Measurements from ENCODE around the gene CALCOCO2. TPM values are rescaled to one million over a fixed set of nuclear protein-coding genes. Genes with fewer than 3 reads are reported as not detected.
A peak's percentile ranks its signal among the peaks of the same experiment; 100 is the strongest.

Gene CALCOCO2
- total and polyA plus RNA-seq, 2 of the 13 experiments (the other 11 are each of a cell fraction or from before 2014, with no cell fraction given): 72.9 to 111 TPM

DNA sequence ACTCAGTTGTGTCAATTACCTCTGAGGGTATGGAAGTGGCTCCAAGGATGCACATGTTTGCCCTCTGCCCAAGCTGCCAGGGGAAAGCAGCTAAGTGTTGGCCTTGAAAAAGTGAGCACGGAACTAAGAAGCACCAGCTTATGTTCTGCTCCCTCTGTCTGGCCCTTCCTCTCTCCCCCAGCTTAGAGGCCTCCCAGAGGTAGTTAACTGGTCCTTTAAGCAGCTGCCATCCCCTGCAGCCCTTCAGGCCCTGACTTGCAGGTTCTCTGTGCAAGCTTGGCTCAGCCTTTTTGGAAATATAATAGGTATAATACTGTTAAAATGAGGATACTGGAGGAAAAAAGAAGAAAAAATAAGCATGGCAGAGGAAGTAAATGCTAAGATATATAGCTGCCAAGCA is 70.4 kb downstream of the CALCOCO2 start:
- no peak overlapping the region for H3K4me2 ChIP-seq (ENCODE audit: low read depth, low read length)
- no TSS peak for BruUV-seq (replicated peaks)
- no peak overlapping the region for H3K4me3 ChIP-seq (replicated peaks in 1 of 3; ENCODE audit: insufficient read depth in 1 of 3, low read depth in 2 of 3, low read length in 3 of 3)
- CTCF ChIA-PET (ENCODE audit: low intra/inter-chr PET ratio, low total read pairs): no interaction called here
- no peaks in the 10 kb centered on the region for H3K9me3 ChIP-seq (ENCODE audit: low read length)
- peaks cover 0 to 1% of the 10 kb centered on the region in 2 experiments; a peak in 2 of 5 replicates for H3K36me3 ChIP-seq (replicated peaks in 1 of 2; ENCODE audit: control insufficient read depth in 1 of 2, insufficient read depth in 2 of 2, low read length in 2 of 2)
- H2AFZ ChIP-seq (ENCODE audit: low read length): no peak overlapping the region
- H3K9ac ChIP-seq (ENCODE audit: insufficient read depth, low read depth, low read length): no peak overlapping the region
- no peak for TF ChIP-seq PAF1 (CRISPR knock-in tag; IDR thresholded peaks at IDR 0.05)
- no peak for TF ChIP-seq REXO4 (CRISPR knock-in tag; IDR thresholded peaks at IDR 0.05; ENCODE audit: borderline replicate concordance)
- TF ChIP-seq, protein P1, sequence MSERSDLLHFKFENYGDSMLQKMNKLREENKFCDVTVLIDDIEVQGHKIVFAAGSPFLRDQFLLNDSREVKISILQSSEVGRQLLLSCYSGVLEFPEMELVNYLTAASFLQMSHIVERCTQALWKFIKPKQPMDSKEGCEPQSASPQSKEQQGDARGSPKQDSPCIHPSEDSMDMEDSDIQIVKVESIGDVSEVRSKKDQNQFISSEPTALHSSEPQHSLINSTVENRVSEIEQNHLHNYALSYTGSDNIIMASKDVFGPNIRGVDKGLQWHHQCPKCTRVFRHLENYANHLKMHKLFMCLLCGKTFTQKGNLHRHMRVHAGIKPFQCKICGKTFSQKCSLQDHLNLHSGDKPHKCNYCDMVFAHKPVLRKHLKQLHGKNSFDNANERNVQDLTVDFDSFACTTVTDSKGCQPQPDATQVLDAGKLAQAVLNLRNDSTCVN (CRISPR knock-in tag; IDR thresholded peaks at IDR 0.05; ENCODE audit: borderline replicate concordance): no peak
- TF ChIP-seq MAFG (CRISPR knock-in tag; IDR thresholded peaks at IDR 0.05): no peak
- TF ChIP-seq, protein P2, sequence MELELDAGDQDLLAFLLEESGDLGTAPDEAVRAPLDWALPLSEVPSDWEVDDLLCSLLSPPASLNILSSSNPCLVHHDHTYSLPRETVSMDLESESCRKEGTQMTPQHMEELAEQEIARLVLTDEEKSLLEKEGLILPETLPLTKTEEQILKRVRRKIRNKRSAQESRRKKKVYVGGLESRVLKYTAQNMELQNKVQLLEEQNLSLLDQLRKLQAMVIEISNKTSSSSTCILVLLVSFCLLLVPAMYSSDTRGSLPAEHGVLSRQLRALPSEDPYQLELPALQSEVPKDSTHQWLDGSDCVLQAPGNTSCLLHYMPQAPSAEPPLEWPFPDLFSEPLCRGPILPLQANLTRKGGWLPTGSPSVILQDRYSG (CRISPR knock-in tag; IDR thresholded peaks at IDR 0.05): no peak
- TF ChIP-seq GABPB1 (CRISPR knock-in tag; IDR thresholded peaks at IDR 0.05): no peak
- TF ChIP-seq GATA4 (IDR thresholded peaks at IDR 0.05; ENCODE audit: borderline replicate concordance, low read depth): no peak
- no peak for TF ChIP-seq NFIB (CRISPR knock-in tag; IDR thresholded peaks at IDR 0.05; ENCODE audit: borderline replicate concordance)
- TF ChIP-seq MTF1 (CRISPR knock-in tag; IDR thresholded peaks at IDR 0.05): no peak
- TF ChIP-seq KMT2A (CRISPR knock-in tag; IDR thresholded peaks at IDR 0.05): no peak
- TF ChIP-seq POLR2AphosphoS2 (IDR thresholded peaks at IDR 0.05; ENCODE audit: low read depth, low read length): no peak
- TF ChIP-seq KDM6A (CRISPR knock-in tag; IDR thresholded peaks at IDR 0.05; ENCODE audit: low read depth): no peak
- TF ChIP-seq, protein P3, sequence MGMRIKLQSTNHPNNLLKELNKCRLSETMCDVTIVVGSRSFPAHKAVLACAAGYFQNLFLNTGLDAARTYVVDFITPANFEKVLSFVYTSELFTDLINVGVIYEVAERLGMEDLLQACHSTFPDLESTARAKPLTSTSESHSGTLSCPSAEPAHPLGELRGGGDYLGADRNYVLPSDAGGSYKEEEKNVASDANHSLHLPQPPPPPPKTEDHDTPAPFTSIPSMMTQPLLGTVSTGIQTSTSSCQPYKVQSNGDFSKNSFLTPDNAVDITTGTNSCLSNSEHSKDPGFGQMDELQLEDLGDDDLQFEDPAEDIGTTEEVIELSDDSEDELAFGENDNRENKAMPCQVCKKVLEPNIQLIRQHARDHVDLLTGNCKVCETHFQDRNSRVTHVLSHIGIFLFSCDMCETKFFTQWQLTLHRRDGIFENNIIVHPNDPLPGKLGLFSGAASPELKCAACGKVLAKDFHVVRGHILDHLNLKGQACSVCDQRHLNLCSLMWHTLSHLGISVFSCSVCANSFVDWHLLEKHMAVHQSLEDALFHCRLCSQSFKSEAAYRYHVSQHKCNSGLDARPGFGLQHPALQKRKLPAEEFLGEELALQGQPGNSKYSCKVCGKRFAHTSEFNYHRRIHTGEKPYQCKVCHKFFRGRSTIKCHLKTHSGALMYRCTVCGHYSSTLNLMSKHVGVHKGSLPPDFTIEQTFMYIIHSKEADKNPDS (CRISPR knock-in tag; IDR thresholded peaks at IDR 0.05): no peak
- TF ChIP-seq ARHGAP35 (CRISPR knock-in tag; IDR thresholded peaks at IDR 0.05; ENCODE audit: borderline replicate concordance): no peak
- H3K27ac ChIP-seq (ENCODE audit: extremely low read length, insufficient read depth, low read length): no peak overlapping the region
- H3K79me2 ChIP-seq (ENCODE audit: insufficient read depth, low read length): no peaks in the 10 kb centered on the region
- in situ Hi-C loops (cut with HindIII; ENCODE audit: extremely low pct_ligation_motif_present, low pct_unique_long_range_greater_than_20kb): no loop called here
- POLR2A ChIA-PET: interaction anchor here (0.8 to 2.4 kb wide), 3 partner anchors 9 to 167 kb away, joined by 4 to 16 read pairs (median 4); partner anchors contain the start of genes ATP5MC1 and SNF8
- FAIRE-seq (no peak), DNase-seq (ENCODE audit: low spot score) (no peak), ATAC-seq (peak; percentile 19; the same call in 2 of the 3 replicates)
- H4K20me1 ChIP-seq (ENCODE audit: insufficient read depth, low read length): no peaks in the 10 kb centered on the region; the same call in 1 of the 2 replicates
- H3K4me1 ChIP-seq (ENCODE audit: insufficient read depth, low read length): peaks cover 47% of the 10 kb centered on the region
- intact Hi-C loops (cut with micrococcal nuclease; ENCODE audit: unreplicated experiment): no loop called here
- 93% methylated on average over 1 of the region's 1 CpG for WGBS (ENCODE audit: low lambda C conversion rate)
- no peaks in the 10 kb centered on the region for H3K27me3 ChIP-seq (ENCODE audit: control insufficient read depth in 1 of 2, insufficient read depth in 2 of 2, low read length in 2 of 2)
